Fibroblast of skin of scalp (primary cell): ENCODE measurements around the gene CLDN16. TPM values are rescaled to one million over a fixed set of nuclear protein-coding genes. Genes with fewer than 3 reads are reported as not detected.
A peak's percentile ranks its signal among the peaks of the same experiment; 100 is the strongest.

Experiments used
- DNase-seq: peaks from one replicate; pipeline ENCODE4 v3.0.0-alpha.2; 2013
- polyA plus RNA-seq, 2 experiments: library from polyadenylated mRNA; unstranded; fragments of 120-200 nt; gene quantifications; one replicate each; pipeline ENCODE4 v1.2.1, GENCODE V29; 2013; ENCODE audit not compliant: insufficient read length in 2 of 2

CLDN16 gene, protein sequence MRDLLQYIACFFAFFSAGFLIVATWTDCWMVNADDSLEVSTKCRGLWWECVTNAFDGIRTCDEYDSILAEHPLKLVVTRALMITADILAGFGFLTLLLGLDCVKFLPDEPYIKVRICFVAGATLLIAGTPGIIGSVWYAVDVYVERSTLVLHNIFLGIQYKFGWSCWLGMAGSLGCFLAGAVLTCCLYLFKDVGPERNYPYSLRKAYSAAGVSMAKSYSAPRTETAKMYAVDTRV
- polyA plus RNA-seq (2013, experiment 1 of 2; ENCODE audit: insufficient read length), result 0.10 TPM
- polyA plus RNA-seq (2013, experiment 2 of 2; ENCODE audit: insufficient read length), result 0.21 TPM

DNA sequence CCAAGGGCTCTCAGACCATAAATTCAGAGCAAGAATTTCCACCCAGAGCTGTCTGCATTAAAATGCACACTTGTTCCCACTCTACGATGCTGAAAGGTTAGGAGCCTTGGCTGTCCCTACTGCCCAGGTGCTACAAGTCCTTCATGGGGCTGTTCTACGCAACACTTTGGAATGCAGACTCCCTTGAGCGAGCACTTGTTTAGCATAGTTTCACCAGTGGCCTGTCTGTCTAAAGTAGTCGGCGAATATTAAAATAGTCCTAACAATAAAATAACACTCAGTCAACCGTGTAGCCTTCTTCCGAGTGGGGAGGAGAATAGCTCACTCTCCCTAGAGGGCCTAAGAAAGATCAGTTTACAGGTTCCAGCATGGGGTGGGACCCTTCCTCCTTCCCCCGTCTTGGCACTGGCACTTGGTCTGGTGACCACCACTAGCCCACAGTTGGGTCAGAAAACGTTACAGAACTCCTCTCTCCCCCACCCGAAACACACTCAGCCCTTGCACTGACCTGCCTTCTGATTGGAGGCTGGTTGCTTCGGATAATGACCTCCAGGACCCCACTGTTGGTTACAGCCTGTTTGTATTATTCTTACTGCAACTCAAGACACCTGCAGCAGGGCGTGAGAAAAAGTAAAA lies at the start of gene CLDN16:
Gene CLDN16 (plus strand): TSS at position 586 of the 636 bp plus-strand sequence. CDS start 167 bp downstream, outside the sequence.
- DNase-seq, result no peak

DNA sequence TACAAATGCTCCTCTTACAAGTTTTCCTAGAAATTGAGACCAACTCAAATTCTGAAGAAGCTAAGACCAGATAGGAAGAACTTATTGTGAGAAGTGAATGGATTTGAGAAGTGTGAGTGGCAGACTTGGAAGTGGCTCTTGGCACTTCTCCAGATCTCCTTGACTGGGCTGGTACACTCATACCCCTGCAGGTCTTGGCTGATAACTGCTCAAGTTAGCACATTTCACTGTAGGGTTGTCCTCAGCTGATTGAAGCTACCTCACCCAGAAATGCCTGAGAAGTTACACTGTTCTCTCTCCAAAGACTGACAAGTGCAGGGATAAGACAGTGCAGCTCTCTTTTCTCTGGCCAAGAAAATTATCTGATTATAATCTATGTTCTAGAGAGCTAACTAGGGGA lies 49.2 kb upstream of the CLDN16 start:
- peak; percentile 22 for DNase-seq

DNA sequence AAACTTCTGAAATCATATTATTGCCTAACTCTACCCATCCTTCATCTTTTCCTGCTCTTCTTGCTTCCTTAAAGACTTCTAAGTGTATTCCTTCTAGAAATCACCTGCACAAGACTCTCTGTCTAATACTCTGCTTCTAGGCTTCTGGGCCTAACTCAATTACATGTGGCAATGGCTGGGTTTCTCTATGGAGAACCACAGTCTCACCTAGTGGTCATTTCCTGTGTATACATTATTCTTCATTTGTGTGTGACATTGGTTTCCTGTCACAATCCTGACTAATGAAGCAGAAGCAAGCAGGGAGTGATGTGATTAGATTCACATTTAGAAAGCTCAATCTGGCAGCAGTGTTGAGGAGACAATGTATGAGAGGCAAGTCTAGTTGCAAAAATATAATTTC lies 48.8 kb upstream of the CLDN16 start:
- DNase-seq, result peak; percentile 31

DNA sequence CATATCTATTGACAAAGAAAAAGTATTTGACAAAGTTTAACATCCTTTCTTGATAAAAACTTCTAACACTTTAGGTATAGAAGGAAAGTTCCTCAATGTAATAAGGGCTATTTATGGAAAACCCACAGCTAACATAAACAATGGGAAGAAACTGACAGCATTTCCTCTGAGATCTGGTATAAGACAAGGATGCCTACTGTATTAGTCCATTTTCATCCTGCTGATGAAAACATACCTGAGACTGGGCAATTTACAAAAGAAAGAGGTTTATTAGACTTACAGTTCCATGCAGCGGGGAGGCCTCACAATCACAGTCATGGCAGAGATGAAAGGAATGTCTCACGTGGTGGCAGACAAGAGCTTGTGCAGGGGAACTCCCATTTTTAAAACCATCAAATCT lies 47.9 kb upstream of the CLDN16 start:
- DNase-seq, result no peak

DNA sequence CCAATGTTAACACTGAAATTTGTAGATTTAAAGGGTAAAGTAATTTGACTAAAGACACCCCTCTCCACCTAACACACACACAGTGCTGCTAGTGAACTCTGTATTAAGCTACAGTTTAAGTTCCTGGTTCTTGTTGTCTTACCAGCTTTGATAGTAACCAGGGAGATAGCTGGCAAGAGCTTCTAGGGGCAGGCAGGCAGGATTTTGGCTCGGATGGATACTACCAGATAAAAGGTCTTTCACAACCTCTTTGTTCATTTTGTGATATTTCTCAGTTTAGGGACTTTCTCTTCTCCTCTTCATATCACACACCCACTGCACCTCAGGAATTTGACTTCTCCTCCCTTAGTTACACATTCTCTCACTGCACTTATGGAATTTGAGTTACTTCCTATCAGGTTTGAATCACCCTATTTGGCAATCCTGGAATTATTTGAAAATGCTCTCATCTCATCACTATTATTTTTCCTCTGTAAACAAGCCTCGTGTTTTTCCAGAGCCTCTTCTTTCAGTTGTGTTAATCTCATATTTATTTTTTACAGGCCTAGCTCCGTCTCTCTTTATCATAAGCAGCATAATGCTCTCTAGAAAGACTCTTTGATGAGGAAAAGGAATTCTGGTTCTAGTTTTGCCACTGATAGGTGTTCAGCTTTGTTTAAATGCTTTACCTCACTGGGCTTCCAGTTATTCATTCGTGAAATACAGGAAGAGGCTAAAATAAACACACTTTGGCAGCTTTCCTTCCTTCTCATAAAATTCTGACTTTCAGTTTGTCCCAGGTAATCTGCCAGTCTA lies 42.7 kb upstream of the CLDN16 start:
- DNase-seq, result peak; percentile 92

DNA sequence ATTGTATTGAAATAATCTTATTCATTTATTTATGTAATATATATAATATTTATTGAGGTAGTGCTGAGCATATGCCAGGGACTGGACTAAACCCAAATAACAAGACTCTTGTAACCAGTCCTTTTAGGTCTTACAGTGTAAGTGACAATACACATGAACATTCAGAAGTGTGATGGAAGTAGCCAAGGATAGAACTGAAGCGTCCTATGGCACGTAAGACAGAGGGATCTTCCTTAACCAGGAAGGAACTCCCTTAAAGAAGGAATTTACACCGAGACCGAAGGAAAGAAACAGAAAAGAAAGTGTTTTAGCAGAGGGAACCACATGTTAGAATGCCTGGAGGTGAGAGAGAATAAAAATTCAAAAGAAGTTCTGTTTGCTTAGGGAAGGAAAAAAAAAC lies 42.1 kb upstream of the CLDN16 start:
- no peak for DNase-seq

DNA sequence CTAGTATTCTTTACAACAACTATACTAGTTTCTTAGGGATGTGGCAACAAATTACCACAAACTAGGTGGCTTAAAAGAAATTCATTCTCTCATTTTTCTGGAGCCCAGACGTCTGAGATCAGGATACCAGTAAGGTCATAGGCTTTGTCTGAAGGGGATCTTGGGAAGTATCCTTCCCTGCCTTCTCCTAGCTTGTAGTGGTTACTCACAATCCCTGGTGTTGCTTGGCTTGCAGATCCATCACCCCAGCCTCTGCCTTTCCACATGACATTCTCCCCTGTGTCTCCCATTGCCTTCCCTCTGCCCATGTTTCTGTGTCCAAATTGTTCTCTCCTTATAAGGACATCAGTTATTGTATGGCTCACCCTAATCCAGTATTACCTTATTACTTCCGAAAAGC lies 41.4 kb upstream of the CLDN16 start:
- no peak for DNase-seq

DNA sequence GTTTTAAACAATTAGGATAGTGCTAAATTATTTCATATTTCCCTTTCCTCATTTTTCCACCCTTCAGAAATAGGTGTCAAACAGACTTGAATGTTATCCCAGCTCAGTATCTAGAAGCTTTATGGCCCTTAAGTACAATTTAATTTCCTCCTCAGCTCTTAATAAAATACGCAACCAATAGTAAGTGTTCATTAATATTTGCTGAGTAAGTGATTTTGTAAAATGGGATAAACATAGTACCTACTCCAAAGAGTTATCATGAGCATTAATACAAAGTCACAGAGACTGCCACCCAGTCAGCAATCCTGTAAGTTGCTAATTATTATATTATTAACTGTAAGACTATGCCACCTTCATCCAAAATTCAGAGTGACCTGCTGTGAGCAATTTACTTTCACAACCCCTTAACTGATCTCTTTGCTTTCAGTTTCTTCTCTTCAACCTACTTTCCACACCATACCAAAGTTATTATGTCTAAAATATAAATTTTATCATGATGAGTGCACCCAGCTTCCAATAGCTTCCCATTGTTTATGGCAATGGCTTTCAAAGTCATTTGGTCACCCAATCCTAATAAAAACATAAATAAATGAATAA lies 35.0 kb upstream of the CLDN16 start:
- DNase-seq, result no peak

DNA sequence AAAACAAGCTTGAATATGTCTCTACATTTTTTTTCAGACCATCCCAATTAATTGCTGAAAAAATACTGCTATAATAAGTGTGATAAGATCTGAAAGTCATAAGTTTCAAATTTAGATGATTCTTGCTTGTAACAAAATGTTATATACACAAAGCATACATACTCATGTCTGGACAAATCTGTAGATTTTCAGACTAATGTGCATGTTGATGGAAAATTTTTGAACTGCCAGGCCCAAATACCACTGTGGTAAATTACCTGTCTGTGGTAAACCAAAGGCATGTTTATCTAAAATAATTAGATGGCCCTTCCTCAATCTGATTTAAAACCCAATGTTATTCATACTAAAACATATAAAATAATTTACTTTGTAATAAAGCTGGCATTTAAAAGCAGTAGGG lies 31.7 kb upstream of the CLDN16 start:
- no peak for DNase-seq

DNA sequence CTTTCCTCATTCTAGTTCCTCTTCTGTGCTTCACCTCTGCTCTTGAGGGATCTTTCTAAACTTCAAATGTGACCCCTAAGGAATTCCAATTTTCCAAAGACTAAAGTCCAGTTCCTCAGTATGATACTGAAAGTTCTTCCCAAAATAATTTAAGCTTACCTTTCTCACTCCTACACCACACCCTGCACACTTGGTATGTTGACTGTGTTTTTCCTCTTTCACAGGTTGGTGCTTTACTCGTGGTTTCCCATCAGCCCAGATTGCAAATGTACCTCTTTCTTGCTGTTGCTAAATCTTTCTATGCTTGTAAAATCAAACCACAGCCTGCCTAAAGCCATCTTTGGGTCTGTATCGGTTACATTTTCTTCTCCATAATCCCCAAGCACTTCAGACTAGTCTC lies 30.5 kb upstream of the CLDN16 start:
- DNase-seq, result no peak

DNA sequence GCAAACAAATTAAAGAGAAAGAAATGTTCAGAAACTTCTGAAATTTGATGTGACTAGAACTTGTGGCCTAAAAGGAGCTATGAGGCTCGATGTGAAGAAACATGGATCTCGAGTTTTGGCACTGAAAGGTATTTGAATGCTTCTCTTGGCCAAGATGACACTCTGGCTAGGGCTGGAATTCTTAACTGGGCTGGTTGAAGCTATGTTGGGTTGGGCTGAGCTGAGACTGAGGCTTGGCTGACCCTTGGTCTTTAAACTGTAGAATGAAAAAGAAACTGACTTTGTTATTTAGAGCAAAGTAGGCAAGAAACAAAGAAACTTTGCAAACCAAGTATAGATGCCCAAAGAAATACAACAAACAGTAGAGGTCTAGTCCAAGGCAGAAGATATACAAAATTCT lies 28.1 kb upstream of the CLDN16 start:
- no peak for DNase-seq

DNA sequence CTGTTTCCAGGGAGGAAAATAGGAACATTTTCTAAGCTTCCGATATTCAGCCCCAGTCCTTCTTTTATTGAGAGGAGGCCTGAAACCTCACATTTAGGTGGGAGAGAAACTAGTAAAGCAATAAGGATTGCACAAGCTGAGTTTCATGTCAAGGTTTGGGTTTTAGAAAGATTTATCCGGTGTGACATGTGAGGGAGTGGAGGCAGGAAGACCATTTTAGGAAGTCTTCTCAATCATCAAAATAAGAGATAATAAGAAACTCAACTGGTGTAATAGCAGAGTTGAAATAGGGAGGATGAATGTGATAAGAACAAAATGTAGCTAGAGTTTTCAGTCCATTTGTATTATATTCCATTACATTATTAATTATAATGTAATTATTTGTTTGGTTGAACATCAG lies 27.7 kb upstream of the CLDN16 start:
- DNase-seq, result no peak

DNA sequence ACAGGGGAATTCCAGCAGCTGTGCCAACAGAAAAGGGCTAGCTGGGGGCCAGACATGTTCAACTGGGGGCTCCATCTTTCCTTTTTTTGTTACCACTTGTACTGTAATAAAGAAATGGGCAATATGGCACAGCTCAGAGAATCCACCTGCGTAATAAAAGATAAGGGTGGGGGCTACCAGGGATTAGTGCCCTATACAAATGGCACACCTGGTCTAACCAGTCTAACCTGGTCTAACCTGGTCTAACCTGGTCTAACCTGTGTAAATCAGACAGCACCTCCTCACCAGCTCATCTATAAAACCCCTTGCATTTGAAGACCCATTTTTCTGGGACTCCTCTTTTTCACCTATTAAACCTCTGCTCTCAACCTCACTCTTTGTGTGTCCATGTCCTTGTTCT lies 26.2 kb upstream of the CLDN16 start:
- no peak for DNase-seq

DNA sequence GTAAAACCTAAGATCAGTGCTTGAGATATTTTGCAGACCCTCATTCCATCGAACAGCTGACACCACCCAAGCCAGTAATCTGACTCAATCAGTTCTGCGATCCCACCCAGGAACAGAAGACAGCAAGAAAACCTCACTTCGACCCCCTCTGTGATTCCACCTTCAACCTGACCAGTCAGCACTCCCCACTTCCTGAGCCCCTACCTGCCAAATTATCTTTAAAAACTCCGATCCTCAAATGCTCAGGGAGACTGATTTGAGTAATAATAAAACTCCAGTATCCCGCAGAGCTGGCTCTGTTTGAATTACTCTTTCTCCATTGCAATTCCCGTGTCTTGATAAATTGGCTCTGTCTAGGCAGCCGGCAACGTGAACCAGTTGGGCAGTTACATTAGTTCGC lies 25.7 kb upstream of the CLDN16 start:
- no peak for DNase-seq

DNA sequence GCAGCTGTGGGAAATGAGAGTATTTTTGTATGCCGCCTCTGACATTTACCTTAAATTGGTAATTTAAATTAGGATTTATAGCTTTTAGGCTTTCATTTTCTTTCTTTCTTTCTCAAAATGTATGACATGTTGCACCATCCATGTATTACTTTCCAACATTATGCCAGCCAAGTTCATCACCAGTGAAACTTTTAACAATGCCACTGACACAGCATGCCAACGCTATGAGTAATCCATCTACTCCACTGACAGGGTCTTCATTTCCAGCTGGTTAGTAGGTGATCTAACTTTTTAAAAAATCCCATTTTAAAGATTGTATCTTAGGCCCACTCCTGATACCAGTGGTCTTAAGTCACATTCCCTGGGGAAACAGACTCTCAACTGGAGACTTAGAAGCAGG lies 21.8 kb upstream of the CLDN16 start:
- peak; percentile 56 for DNase-seq

DNA sequence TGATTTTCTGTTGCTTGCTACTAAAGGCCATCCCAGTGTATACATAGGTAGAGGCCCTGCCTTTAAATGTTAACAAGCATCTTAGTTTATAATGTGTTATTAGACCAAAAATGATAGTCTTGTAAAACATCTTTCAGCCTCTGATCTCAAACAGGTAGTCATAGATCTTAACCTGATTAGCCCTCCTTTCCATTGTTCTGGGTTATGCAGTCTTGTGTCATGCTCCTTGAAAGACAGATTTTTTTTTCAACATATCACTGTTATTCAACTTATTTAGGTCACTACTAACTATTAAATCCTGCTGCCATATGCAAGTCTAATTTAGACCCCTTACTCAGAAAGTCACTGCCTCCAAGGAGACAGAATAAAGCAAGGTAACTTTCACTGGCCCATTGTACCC lies 19.1 kb upstream of the CLDN16 start:
- DNase-seq, result no peak

DNA sequence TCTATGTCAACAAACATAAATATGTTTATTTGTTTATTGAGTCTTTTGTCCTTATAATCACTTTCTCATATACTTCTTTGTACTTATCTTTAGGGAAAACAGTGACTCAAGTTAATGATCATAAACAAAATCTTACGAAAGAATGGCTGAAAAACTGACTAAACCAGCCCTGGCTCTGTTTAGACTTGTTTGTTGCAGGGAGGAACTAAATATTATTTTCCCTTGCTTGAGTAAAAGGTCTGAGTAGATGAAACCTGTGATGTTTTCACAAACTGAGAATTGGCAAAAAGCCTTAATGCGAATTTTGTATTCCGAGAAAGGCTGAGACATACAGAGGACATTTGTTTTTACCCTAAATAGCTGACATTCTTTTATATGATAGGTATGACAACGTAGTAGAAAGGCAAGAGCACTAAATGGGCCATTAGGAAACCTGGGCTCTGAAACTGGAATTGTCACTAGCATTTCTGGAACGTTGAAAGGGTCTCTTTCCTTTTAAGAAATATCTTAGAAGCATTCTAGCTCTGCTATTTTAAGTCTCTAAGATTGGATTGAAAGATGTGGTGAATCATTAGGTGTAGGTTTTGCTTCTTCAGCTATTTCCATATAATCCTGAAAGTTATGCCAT lies 18.2 kb upstream of the CLDN16 start:
- DNase-seq, result no peak

DNA sequence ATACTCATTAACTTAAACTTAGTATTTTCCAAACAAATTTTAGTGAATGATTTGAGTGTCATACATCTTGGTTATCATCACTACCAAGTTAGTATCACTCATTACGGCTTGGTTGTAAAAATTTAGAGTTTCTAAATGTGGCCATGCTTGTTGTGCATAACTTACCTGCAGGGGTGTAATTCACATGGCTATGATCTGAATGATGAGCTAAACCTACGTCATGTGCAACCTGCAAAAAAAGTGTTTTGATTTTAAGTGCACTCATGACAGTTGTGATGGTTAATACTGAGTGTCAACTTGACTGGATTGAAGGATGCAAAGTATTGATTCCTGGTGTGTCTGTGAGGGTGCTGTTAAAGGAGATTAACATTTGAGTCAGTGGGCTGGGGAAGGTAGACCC lies 17.6 kb upstream of the CLDN16 start:
- no peak for DNase-seq

DNA sequence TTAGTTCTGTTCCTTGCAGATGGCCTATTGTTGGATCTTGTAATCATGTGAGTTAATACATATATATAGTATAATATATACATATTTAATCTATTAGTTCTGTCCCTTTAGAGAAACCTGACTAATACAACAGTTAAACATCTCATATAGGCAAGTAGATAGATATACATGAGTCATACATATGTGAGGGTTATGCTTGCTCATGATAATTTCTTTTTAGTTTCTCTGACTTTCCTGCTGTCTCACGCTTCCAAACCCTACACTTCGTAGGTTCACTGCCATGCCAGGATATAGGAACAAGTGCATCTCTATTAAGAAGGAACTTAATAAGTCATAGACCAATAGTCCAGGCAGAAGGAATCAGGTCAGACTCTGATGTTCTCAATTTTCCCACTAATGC lies 16.8 kb upstream of the CLDN16 start:
- no peak for DNase-seq

DNA sequence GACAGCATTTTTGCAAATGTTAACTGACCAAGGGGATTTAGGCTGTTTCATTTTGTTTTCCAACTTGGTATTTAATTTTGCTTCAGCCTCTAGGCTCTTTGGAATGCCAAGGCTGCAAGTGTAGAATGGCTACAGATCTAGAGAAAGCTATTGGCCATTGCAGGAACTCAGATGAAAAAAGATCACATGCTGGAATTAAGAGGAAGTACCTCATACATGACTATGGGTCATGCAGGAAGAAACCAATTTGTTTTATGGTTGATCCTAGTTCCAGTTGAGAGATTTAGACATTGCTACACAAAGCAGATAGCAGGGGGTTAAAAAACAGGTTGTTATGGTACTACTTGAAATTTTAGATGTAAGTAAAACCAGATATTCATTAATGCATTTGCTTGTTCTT lies 12.7 kb upstream of the CLDN16 start:
- DNase-seq, result no peak

DNA sequence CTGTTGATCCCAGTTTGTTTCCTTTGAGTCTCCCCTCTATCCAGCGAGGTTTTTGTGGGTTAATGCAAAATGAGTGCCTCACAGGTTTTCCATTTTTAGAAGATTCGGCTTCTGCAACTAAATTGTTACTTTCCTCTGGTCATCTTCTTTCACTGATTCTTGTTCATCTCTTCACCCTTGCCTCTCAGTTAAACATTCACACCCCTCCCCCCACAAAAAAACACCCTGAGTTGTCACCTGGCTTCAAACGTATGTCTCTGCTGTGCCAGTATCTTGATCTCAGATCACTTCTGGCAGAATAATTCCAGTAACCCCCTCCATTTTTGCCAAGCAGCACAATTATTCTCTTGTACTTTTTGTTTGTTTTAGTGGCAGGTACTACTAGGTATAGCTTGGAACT lies 12.3 kb upstream of the CLDN16 start:
- DNase-seq, result no peak

DNA sequence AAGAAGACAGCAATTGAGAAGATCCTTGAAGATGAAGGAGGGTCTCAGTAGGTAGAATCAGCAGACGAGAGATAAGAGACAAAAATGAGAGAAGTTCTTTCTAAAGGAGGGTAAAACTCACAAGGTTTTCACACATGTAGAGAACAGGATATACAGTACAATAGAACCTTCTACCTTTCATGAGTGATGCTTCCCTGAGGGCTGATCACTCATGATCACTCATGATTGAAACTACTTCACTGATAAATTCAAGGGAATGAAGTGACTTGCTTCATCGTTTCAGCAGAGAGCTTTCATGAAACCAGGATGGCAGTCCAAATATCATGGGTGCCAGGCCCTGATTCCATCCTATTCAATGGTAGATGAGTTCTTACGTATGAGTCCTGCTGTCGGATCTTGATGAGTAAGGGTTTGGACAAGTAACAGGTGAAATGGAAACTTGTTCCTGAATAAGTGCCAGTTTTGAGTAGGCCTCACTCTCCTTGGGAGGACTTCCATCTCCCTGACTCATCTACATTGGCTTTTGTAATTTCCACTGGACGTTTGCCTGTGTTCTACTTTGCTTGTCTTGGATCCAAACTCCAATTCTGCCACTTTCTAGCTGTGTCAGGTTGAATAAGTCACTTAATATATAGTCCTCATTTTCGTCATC lies 9.6 kb upstream of the CLDN16 start:
- peak; percentile 36 for DNase-seq
